Measurements from ENCODE around the gene GNG12. TPM values are rescaled to one million over a fixed set of nuclear protein-coding genes. Genes with fewer than 3 reads are reported as not detected.

The GNG12 gene
- total and polyA plus RNA-seq, 9 of the 15 experiments (the other 6 are each of a cell fraction or from before 2014, with no cell fraction given), result 2.6 to 6.0 (median 4.1) TPM

GRCh38 chr1:67749844-67750690 lies 83.2 kb downstream of the GNG12 start (continued):
- TF ChIP-seq ZNF511 (CRISPR knock-in tag; IDR thresholded peaks at IDR 0.05), result no peak
- TF ChIP-seq HMGN3 (IDR thresholded peaks at IDR 0.05; ENCODE audit: borderline replicate concordance, extremely low read depth, insufficient read length, low read depth, low read length), result no peak
- no peak for TF ChIP-seq ZNF23 (CRISPR knock-in tag; IDR thresholded peaks at IDR 0.05)
- TF ChIP-seq, protein P1, sequence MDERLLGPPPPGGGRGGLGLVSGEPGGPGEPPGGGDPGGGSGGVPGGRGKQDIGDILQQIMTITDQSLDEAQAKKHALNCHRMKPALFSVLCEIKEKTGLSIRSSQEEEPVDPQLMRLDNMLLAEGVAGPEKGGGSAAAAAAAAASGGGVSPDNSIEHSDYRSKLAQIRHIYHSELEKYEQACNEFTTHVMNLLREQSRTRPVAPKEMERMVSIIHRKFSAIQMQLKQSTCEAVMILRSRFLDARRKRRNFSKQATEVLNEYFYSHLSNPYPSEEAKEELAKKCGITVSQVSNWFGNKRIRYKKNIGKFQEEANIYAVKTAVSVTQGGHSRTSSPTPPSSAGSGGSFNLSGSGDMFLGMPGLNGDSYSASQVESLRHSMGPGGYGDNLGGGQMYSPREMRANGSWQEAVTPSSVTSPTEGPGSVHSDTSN (CRISPR knock-in tag; IDR thresholded peaks at IDR 0.05; ENCODE audit: low read depth), result no peak
- TF ChIP-seq, protein P1 (tag; conservative IDR thresholded peaks at IDR 0.05; ENCODE audit: low read depth), result no peak
- peak; percentile 53; the same call in 1 of the 2 replicates for TF ChIP-seq SMARCA4 (IDR thresholded peaks at IDR 0.05)
- TF ChIP-seq IRF9 (tag; IDR thresholded peaks at IDR 0.05), result no peak
- TF ChIP-seq RAD51 (IDR thresholded peaks at IDR 0.05; ENCODE audit: borderline replicate concordance, low read depth), result no peak
- TF ChIP-seq JUND (IDR thresholded peaks at IDR 0.05; ENCODE audit: borderline replicate concordance, low read depth, low read length), result peak; percentile 61; the same call in 1 of the 2 replicates
- TF ChIP-seq JUND (tag; IDR thresholded peaks at IDR 0.05; ENCODE audit: borderline replicate concordance, low read depth, low read length), result no peak; the same call in 2 of the 3 replicates
- peak; percentile 62 for TF ChIP-seq MGA (IDR thresholded peaks at IDR 0.05)

All from K562 (cell line).